HEK293 (cell line): Measurements from ENCODE around the gene KRT9.

Experiments
- ATF2 ChIP-seq: fragments of 450-650 bp; formaldehyde crosslinking; IDR thresholded peaks from 2 replicates; pipeline ENCODE4 v1.5.1; 2016; ENCODE audit warnings: missing biosample characterization, missing genetic modification characterization, low read depth
- CTCF ChIP-seq: fragments of 450-650 bp; formaldehyde crosslinking; IDR thresholded peaks from 2 replicates; pipeline ENCODE4 v1.5.1; 2016; ENCODE audit warnings: missing biosample characterization, missing genetic modification characterization
- REST ChIP-seq: fragments of 450-650 bp; formaldehyde crosslinking; IDR thresholded peaks from 2 replicates; pipeline ENCODE4 v1.5.1; 2016; ENCODE audit warnings: missing biosample characterization, missing genetic modification characterization
- SETDB1 ChIP-seq: IDR thresholded peaks from one replicate; pipeline ENCODE4 v1.6.1; 2017; ENCODE audit warnings: mild to moderate bottlenecking, low read length, moderate library complexity, mixed read lengths; ENCODE audit not compliant: insufficient read length
- ZBTB20 ChIP-seq: fragments of 450-650 bp; formaldehyde crosslinking; IDR thresholded peaks from 2 replicates; pipeline ENCODE4 v1.5.1; 2016; ENCODE audit warnings: missing biosample characterization, missing genetic modification characterization
- ZNF133 ChIP-seq: fragments of 450-650 bp; formaldehyde crosslinking; IDR thresholded peaks from 2 replicates; pipeline ENCODE4 v1.5.1; 2016; ENCODE audit warnings: missing biosample characterization, missing genetic modification characterization
- ZNF560 ChIP-seq: fragments of 450-650 bp; formaldehyde crosslinking; IDR thresholded peaks from 2 replicates; pipeline ENCODE4 v1.5.1; 2017; ENCODE audit warnings: missing biosample characterization, missing genetic modification characterization, borderline replicate concordance
- ZNF561 ChIP-seq: fragments of 450-650 bp; IDR thresholded peaks from 2 replicates; pipeline ENCODE4 v1.5.1; 2018; ENCODE audit warnings: missing biosample characterization, missing genetic modification characterization, borderline replicate concordance
- ZNF792 ChIP-seq: fragments of 450-650 bp; formaldehyde crosslinking; IDR thresholded peaks from 2 replicates; pipeline ENCODE4 v1.5.1; 2016; ENCODE audit warnings: missing biosample characterization, missing genetic modification characterization
- ZSCAN18 ChIP-seq: fragments of 450-650 bp; formaldehyde crosslinking; IDR thresholded peaks from 2 replicates; pipeline ENCODE4 v1.5.1; 2016; ENCODE audit warnings: missing biosample characterization, missing genetic modification characterization

DNA sequence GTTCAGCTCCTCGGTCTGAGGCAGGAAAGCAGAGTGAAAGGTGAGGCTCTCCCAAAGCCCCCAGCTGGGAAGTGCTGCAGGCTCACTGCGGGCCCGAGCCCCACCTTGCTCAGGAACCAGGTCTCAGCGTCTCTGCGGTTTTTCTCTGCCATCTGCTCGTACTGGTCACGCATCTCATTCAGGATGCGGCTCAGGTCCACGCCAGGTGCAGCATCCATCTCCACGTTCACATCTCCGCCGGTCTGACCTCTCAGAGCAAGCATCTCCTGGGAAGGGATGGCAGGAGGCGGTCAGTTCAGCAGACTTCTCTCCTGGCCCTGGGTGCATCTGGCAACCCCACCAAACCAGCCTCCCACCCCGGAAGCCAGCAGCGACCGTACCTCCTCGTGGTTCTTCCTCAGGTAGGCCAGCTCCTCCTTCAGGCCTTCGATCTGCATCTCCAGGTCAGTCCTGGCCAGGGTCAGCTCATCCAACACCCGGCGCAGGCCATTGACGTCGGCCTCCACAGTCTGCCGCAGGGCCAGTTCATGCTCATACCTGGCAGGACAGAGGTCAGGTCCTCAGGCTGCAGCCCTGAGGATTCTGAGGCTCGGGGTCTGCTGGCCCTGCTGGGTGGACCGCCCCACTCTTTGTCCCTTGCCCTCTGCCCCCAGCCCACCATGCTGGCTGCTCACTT lies 39.2 kb upstream of the KRT9 start:
- TF ChIP-seq CTCF (tag by site-specific recombination) (no peak), ZNF560 (no peak), REST (tag by site-specific recombination) (no peak), ZNF133 (no peak), SETDB1 (no peak), ZNF561 (no peak), ZNF792 (tag by site-specific recombination) (no peak), ZBTB20 (tag by site-specific recombination) (no peak), ZSCAN18 (tag by site-specific recombination) (no peak), ATF2 (tag by site-specific recombination) (no peak)
